Lung microvascular endothelial cell (primary cell): ENCODE data around the gene CCDC197. TPM values are rescaled to one million over a fixed set of nuclear protein-coding genes. Genes with fewer than 3 reads are reported as not detected.

Experiments used
- DNase-seq, 2 donors: peaks; one replicate each; pipeline versions ENCODE4 v3.0.0 to v3.0.0-alpha.2; 2010; ENCODE audit warnings: low read depth in 2 of 2
- total RNA-seq: library from RNA; depleted of rRNA; stranded (reverse); fragments of >200 nt; gene quantifications from 2 replicates; pipeline ENCODE4 v1.2.1, GENCODE V29; 2014

CCDC197 gene
- total RNA-seq, 1 donor from 2014 or later: not detected

GRCh38 chr14:93998871-93999403 is 1.8 kb downstream of the CCDC197 start:
- no peak for DNase-seq

DNA sequence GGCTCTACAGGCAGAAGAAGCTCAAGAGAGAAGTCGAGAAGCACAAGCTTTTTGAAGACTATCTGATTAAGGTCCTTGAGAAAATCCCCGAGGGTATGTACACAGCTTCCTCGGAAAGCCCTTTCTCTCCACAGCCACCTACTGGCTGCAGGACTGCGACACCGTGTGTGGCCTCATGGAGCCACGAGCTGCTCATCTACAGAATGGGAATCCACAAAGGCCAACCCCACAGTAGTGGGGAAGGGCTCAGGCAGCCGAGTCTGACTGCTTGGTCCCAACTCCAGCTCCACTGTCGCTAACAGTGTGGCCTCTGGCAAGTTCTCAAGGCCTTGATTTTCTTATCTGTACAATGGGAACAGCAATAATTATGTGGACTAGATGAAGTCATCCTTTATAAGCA is 2.5 kb downstream of the CCDC197 start:
- DNase-seq: no peak

- DNase-seq: no peak
These were observed 3.2 kb downstream of the CCDC197 start for GRCh38 chr14:94000267-94000666.

DNA sequence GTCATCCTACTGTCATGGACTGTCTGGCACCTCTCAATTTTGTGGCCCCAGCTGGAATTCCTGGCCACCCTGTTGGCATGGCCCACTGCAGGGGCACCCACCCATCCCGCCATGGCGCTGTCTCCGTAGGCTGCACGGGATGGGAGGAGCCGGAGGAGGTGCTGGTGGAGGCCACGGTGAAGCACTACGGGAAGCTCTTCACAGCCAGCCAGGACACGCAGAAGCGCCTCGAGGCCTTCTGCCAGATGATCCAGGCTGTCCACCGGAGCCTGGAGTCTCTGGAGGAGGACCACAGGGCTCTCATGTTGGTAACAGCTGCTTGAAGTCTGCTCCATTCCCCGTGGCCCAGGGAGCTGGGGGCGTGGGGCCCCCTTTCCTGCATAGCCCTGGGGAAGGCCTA is 3.9 kb downstream of the CCDC197 start:
- DNase-seq: no peak

GRCh38 chr14:94001501-94002396 is 4.6 kb downstream of the CCDC197 start:
- peak; percentile 69 to 77 for DNase-seq

DNA sequence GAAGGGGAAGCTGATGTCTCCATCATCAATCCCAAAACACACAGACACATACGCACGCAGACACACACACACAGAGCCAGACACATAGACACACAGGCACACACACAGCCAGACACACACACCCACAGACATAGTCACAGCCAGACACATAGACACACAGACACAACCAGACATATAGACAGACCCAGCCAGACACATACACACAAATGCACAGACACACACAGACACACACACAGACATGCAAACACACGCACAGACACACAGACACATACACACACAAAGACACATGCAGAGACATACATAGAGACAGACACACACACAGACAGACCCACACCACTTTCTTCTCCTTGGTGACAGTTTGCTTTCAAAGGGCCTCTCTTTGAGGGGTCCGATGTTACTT is 6.3 kb downstream of the CCDC197 start:
- DNase-seq: no peak

- DNase-seq: no peak
These were observed 6.9 kb downstream of the CCDC197 start for GRCh38 chr14:94004015-94004414.

GRCh38 chr14:94005324-94006073 is 8.4 kb downstream of the CCDC197 start:
- DNase-seq: peak in 1 of 2 donors; percentile 21

DNA sequence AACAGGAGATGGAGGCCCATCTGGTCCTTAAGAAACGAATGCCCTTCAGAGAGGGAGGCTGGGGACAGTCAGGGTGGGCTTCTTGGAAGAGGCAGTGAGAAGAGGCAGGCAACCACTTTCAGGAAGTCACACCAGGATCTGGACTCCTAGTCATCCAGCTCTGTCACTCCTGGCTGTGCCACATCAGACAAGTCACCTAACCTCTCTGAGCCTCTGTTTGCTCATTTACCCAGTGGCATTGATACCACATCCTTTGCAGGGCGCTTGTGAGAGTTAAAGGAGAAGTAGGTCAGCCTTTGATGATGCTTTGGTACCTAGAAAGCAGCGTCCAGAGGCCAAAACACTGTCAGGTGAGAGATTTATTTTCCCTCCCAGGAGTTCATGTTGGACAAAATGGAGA is 11.1 kb downstream of the CCDC197 start:
- no peak for DNase-seq

DNA sequence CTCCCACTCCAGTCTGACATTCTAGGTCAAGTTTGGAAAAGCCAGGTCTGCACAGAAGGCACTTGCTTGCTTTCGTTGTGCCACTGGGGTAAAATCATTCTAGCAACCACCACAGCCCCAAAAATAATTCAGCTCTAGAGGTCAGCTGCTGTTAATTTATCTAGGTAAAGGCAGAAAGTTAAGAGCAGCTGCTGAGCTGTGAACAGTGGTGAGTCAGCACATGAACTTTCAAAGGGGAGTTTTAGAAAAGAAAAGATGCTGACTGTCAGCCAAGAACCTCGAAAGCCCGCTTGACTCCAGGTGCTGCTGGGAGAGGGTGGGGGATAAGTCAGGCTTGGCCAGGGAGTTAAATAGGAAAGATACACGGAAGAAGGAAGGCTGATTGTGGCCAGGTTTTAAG is 12.7 kb downstream of the CCDC197 start:
- DNase-seq: no peak

- no peak for DNase-seq
These were observed 13.5 kb downstream of the CCDC197 start for GRCh38 chr14:94010625-94011024.

GRCh38 chr14:94011795-94012194 is 14.7 kb downstream of the CCDC197 start:
- DNase-seq: no peak

GRCh38 chr14:94014382-94014781 is 17.3 kb downstream of the CCDC197 start:
- DNase-seq: no peak

- DNase-seq: no peak
These were observed 18.1 kb downstream of the CCDC197 start for GRCh38 chr14:94015223-94015622.

- no peak for DNase-seq
These were observed 19.4 kb downstream of the CCDC197 start for GRCh38 chr14:94016446-94016976.

- DNase-seq: no peak
These were observed 21.2 kb downstream of the CCDC197 start for GRCh38 chr14:94018308-94018707.

DNA sequence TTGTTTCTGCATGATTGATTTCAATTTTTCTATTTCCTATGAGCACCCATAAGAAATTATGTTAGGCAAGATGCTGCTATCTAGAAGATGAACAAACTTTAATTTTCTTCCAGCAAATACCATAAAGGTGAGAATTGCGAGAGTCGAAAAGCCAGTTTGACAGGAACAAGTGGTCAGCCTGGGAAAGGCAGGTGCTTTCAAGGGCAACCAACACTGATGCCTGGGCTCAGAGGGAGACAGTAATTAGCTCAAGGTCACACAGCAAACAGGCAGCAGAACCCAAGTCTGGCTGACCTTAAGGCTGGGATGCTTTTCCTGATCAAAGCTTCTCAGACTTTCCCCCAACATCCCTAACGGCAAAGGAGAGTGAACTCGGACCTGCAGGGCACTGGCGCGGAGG is 22.2 kb downstream of the CCDC197 start:
- no peak for DNase-seq

- DNase-seq: no peak
These were observed 23.2 kb downstream of the CCDC197 start for GRCh38 chr14:94020267-94020666.

- peak; percentile 13 to 50 for DNase-seq
These were observed 23.9 kb downstream of the CCDC197 start for GRCh38 chr14:94021001-94021400.

- DNase-seq: no peak
These were observed 24.5 kb downstream of the CCDC197 start for GRCh38 chr14:94021416-94022157.
